Measurements from ENCODE around the gene AFG1L. TPM values are rescaled to one million over a fixed set of nuclear protein-coding genes. Genes with fewer than 3 reads are reported as not detected.

AFG1L gene
- total RNA-seq, 1 experiment from 2014 or later = 4.9 TPM

DNA sequence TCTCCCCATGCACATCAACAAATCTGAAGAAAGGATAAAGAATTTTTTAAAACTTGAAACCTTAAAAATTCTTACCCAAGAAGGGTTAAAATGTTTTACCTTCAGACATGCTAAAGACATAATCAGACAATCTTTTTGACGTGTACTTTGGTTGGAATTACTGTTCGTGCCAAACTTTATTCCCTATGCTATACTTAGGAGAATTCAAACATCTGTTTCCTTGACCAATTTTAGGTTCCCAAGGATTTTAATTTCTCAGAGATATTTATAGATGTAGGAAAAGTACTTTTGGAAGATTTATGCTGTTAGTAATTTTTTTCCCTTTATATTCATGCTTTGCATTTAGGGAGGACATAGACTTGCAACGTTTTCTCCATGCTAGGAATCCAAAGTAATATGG lies 108.4 kb downstream of the AFG1L start:
- TF ChIP-seq POLR2AphosphoS5 (IDR thresholded peaks at IDR 0.05; ENCODE audit: low read depth, low read length) = no peak
- TF ChIP-seq EGR1 (IDR thresholded peaks at IDR 0.05; ENCODE audit: low read depth) = no peak
- no peak for TF ChIP-seq EZH2phosphoT487 (IDR thresholded peaks at IDR 0.05; ENCODE audit: borderline replicate concordance)
- TF ChIP-seq CTCF (IDR thresholded peaks at IDR 0.05 in 2 of 3, conservative IDR thresholded peaks at IDR 0.05 in 1 of 3; ENCODE audit: borderline replicate concordance in 1 of 3, insufficient read depth in 1 of 3, low read depth in 2 of 3, low read length in 2 of 3) = no peak
- TF ChIP-seq REST (IDR thresholded peaks at IDR 0.05; ENCODE audit: low read depth) = no peak
- TF ChIP-seq, protein P1, sequence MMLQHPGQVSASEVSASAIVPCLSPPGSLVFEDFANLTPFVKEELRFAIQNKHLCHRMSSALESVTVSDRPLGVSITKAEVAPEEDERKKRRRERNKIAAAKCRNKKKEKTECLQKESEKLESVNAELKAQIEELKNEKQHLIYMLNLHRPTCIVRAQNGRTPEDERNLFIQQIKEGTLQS (IDR thresholded peaks at IDR 0.05) = no peak
- no peak for TF ChIP-seq SP1 (IDR thresholded peaks at IDR 0.05; ENCODE audit: low read depth)
- no peak for TF ChIP-seq POLR2A (IDR thresholded peaks at IDR 0.05; ENCODE audit: borderline replicate concordance, extremely low read depth, insufficient read depth, insufficient read length)
- no peak for TF ChIP-seq ZFX (IDR thresholded peaks at IDR 0.05)
- no peak for TF ChIP-seq ZNF274 (IDR thresholded peaks at IDR 0.05; ENCODE audit: low read depth, low read length)
- no peak for TF ChIP-seq RAD21 (IDR thresholded peaks at IDR 0.05; ENCODE audit: low read depth)
- TF ChIP-seq EZH2 (IDR thresholded peaks at IDR 0.05) = no peak
- no peak for TF ChIP-seq JUND (IDR thresholded peaks at IDR 0.05)
- TF ChIP-seq FOSL1 (IDR thresholded peaks at IDR 0.05; ENCODE audit: low read depth) = no peak
- no peak for TF ChIP-seq YY1 (IDR thresholded peaks at IDR 0.05; ENCODE audit: extremely low read depth, insufficient replicate concordance, low read depth, low read length)
- ATAC-seq (no peak), DNase-seq (ENCODE audit: low read depth, low spot score) (no peak)
- Histone ChIP-seq H3K9me2 (ENCODE audit: insufficient read depth) (no peaks in the 10 kb centered on the region), H3K4me2 (ENCODE audit: low read length) (no peak overlapping the region), H2AFZ (ENCODE audit: low read depth, low read length, poor library complexity, severe bottlenecking) (no peak overlapping the region), H3K36me3 (ENCODE audit: control insufficient read depth in 1 of 2, insufficient read depth in 2 of 2, low read length in 2 of 2) (no peaks in the 10 kb centered on the region), H3K79me2 (ENCODE audit: insufficient read depth, low read length) (no peaks in the 10 kb centered on the region), H3K27me3 (ENCODE audit: insufficient read depth, low read length) (no peaks in the 10 kb centered on the region), H3K9me3 (ENCODE audit: control insufficient read depth in 1 of 2, insufficient read depth in 1 of 2, low read depth in 1 of 2, low read length in 2 of 2) (no peaks in the 10 kb centered on the region), H3K9ac (ENCODE audit: low read length) (no peak overlapping the region), H4K20me1 (ENCODE audit: insufficient read depth) (no peaks in the 10 kb centered on the region), H3K4me1 (ENCODE audit: control insufficient read depth in 1 of 2, insufficient read depth in 2 of 2, low read length in 2 of 2) (no peaks in the 10 kb centered on the region), H3K4me3 (replicated peaks in 1 of 2; ENCODE audit: low read depth in 1 of 2, low read length in 2 of 2) (no peak overlapping the region), H3K27ac (ENCODE audit: low read depth, low read length) (no peak overlapping the region)
- ChIA-PET RAD21 (ENCODE audit: low non-redundant PET in 1 of 2, low total read pairs in 2 of 2, uncharacterized antibody in 2 of 2, unreplicated experiment in 2 of 2) (no interaction called here), CTCF (no interaction called here), POLR2A (no interaction called here)
- intact Hi-C loops (cut with micrococcal nuclease) = no loop called here
- no TSS peak for BruUV-seq (replicated peaks)

Measured in HCT116 (cell line).